Sciatic nerve (tissue), 2 donors: ENCODE results near the gene CPLANE2. TPM values are rescaled to one million over a fixed set of nuclear protein-coding genes. Genes with fewer than 3 reads are reported as not detected.
A peak's percentile ranks its signal among the peaks of the same experiment; 100 is the strongest.
"Not testable (repeated sequence)": the region's sequence is repeated elsewhere in the genome, so short reads cannot be mapped to it uniquely, and the experiment has no call there.

Experiments used
- ATAC-seq: fragments of 200-7000 bp; cut with Tn5 transposase; one replicate; pipeline ENCODE4 v1.9.1; 2020; ENCODE audit warnings: mild to moderate bottlenecking, moderate library complexity
- DNase-seq: peaks from one replicate; pipeline ENCODE4 v3.0.0-alpha.2; 2020; ENCODE audit warnings: low spot score
- intact Hi-C: fragments of 100-400 bp; cut with DNase I; formaldehyde crosslinking; loops from one replicate; pipeline ENCODE4 v1.14.2; 2022
- total RNA-seq: library from RNA; stranded (reverse); fragmentation: NEBNext Ultra II Directional; extraction: Animal tissue kit (Norgen Biotek cat#: 25700); gene quantifications from one replicate; pipeline ENCODE4 v1.2.1, GENCODE V29; 2021
- donor health status: DM: no; HTN: no; CAD: no.
- donor health status: DM: no; HTN: no; CAD: no.

Gene CPLANE2
- total RNA-seq, 1 donor from 2014 or later: 9.8 TPM

DNA sequence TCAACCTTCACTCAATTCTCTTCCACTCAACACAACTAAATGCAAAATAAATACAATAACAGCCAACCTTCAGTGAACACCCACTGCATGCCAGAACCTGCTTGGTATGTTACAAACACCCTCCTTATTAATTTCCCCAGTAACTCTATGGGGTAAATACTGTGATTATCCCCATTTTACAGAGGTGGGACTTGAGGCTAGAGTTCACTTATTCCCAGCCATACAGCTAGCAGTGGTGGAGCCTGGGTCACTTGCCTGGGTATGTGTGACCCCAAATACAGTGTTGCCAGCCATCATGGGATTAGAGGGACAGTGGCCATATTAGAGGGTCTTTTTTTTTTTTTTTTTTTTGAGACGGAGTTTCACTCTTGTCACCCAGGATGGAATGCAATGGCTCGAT lies 1.6 kb downstream of the CPLANE2 start:
- ATAC-seq (no peak), DNase-seq (no peak)
- intact Hi-C loops: no loop called here

DNA sequence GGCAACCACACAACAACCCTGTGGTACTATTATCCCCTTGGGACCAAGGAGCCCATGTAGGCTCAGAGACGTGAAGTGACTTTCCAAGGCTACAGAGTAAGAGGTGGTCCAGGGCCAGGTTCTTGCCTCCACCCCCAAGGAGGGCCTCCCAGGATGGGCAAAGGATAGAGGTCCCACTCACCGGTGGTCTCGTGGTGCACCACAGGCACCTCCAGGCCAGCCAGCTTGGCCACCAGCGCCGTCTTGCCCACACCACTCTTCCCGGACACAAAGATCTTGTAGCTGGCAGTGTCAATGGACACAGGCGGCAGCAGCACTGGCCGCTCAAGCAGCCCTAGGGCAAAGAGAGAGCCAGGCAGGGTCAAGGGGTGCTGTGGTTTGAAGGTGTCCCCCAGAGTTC lies 3.6 kb downstream of the CPLANE2 start:
- intact Hi-C loops: no loop called here
- DNase-seq (no peak), ATAC-seq (no peak)

DNA sequence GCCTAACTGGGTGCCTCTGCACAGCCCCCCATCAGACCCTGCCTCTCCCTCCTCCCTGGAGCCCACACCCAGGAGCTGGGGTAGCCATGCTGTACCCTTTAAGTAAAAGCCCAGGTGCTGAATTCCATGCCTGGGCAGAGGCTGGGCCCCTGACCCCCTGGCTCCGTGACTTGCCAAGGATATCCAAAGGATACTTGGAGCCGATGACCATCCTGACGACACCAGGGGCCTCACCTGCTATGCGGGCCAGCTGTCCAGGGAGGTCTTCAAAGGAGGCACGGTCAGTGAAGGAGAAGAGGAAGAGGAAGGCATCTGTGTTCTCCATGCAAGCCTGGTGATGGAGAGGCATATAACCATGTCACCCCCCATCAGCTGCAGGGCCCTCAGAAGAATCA lies 4.7 kb downstream of the CPLANE2 start:
- intact Hi-C loops: no loop called here
- DNase-seq (no peak), ATAC-seq (no peak)

DNA sequence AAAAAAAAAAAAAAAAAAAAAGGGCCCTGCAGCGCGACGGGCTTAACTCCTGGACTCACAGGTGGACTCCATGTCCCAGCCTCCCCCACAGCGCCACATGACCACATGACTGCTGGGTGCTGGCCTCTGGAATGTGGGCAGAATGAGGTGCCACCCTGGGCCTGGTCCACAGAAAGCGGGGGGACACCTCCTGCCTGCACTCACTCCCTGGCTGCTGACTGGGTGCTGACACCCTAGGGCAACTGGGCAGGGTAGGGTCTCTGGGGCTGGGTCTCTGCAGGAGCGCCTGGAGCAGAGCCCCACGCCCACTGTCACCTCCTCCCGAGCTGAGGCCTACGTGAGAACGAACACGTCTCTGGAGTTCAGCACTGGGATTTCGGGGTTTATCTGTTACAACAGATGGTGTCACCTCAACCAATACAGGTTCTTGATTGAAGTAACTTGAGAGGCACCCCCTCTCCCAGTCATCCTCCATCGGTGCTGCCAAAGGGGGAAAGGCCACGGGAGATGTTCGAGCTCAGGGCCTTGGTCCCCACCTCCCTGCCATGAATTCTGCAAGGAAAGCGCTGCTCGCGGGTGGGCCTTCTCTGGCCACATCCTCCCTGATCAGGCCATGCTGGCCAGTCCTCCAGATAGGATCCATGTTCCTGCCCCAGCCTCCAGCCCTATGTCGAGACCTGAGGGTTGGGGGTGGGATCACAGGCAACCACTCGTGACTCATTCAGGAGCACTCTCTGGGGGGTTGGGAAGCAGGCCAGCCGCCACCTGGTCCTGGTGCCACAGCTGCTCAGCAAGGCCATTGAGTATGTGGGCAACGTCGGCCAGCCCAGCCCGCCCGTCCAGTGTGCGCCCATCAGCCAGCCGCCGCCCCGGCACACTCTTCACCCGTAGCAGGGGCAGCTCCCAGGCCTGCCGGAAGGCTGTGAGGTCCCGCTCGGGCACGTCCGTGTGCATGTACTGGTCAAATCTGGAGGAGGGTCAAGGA lies 5.4 kb downstream of the CPLANE2 start:
- intact Hi-C loops: no loop called here
- DNase-seq: no peak
- ATAC-seq: no peak

DNA sequence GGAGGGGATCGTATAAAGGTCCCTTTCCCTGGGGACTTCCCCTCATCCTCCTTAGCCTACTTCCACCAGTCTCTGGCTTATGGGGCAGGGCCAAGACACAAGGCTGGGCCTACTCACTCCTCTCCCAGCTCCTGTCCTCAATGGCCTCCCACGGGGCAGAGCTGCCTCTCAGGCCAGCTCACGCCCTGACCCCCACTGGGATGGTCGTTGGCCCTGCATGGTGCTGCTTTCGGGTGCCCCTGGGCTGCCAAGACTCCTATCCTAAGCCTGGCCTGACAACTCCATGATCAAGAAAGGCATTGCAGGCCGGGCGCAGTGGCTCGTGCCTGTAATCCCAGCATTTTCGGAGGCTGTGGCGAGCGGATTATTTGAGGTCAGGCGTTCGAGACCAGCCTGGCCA lies 6.2 kb downstream of the CPLANE2 start:
- DNase-seq (no peak), ATAC-seq (no peak)
- intact Hi-C loops: no loop called here

DNA sequence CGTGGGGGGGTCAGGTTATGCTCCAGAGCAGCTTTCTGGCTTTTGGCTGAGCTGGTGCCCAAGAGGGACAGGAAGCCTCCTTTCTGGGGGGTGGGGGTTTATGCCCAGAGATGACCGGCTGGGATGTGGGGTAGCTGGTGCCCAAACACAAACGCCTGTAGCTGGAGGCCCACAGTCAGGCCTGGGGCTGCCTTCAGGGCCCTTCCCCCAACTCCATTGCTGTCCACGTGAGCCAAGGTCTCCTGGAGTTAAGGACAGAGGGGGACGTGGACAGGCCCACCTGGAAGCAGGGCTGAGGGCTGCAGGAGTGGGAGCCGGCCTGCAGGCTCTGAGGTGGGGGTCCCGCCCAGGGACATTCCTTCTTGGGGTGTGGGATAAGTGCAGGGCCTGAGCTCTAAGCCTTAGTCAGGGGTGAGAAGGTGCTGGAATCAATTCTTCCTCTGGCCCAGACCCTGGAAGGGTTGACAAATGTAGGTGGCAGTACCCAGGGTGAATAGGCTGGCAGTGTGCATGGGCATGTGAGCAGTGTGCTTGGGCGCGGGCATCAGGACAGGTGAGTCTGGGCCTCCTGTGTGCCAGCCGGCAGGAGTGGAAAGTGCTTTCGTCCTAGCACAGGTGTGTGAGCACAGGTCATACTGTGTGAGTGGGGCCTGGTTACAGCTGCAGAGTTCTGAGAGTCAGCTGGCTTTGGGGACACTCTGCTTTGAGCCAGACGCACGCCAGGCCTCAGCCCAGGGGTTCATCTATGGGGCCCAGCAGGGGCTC lies 6.8 kb downstream of the CPLANE2 start:
- intact Hi-C loops: no loop called here
- DNase-seq (no peak), ATAC-seq (no peak)

DNA sequence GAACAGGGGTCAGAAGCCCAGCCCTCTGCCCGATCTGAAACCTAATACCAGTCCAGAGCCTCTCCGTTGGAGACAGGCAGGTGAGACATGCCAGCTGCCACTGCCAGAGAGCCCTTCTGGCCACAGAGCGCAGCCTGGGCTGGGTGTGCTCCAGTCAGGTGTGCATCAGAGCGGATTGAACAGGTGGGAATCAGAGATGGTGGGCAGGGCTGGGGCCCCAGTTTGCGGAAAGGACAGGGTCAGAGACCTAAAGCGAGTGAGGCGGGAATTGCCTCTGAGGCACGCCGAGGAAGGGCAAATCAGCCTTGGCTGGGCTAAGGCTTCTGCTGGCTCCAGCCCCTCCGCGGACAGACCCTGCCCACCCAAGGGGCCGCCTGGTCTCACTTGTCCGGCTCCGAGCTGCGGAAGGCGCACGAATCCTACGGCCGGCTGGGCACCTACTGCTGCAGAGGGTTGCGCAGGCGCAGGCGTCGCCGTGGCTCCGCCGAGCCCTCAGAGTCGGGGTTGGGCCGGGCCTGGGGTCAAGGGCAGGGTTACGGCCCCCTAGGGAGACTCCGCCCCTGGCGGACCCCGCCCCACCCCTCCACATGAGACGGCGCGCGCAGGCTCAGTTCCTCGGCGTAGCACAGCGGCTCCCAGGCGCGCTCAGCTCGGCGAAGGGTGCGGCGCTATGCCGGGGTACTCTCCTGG lies 10.3 kb downstream of the CPLANE2 start:
- DNase-seq: peak; percentile 76
- intact Hi-C loops: no loop called here
- ATAC-seq: peak; percentile 88

DNA sequence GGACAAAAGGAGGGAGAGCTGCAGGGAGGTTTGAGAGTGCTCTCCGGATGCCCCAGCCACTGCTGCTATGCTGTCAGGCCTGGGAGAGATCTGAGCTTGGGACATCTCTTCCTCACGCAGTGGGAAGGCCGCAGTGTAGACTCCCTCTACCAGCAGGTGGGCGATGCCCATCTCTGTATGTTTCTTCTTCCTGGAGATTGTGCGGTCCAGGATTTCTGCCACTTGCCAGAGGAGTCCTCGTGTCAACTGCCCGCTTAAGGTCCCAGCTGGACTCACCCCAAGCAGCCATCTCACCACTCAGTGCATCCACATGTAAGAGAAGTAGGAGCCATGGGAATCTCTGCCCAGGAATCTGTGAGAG lies 10.9 kb downstream of the CPLANE2 start:
- intact Hi-C loops: no loop called here
- ATAC-seq (no peak), DNase-seq (no peak)

DNA sequence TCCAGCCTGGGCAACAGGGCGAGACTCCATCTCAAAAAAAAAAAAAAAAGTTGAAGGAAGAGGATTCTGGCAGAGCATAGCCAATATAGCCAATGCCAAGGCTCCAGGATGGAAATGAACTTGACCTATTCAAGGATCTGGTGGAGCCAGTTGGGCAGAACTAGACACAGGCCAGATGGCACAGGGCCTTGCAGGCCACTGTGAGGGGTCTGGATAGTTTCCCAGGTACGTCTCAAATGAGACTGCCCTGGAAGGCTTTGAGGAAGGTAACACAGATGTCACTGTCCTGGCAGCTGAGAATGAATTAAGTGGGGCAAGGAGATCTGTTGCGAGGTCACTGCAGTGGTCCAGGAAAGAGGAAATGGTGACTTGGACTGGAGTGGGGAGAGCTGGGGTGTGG lies 12.5 kb downstream of the CPLANE2 start:
- no peak for ATAC-seq
- intact Hi-C loops: no loop called here
- no peak for DNase-seq

DNA sequence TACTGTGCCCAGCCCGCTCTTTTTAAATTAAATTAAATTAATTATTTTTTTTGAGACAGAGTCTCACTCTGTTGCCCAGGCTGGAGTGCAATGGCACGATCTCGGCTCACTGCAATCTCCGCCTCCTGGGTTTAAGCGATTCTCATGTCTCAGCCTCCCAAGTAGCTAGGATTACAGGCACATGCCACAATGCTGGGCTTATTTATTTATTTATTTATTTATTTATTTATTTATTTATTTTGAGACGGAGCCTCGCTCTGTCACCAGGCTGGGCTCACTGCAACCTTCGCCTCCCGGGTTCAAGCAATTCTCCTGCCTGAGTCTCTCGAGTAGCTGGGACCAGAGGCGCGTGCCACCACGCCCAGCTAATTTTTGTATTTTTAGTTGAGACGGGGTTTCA lies 14.3 kb downstream of the CPLANE2 start:
- ATAC-seq, intact Hi-C loops, DNase-seq: not testable (repeated sequence)

DNA sequence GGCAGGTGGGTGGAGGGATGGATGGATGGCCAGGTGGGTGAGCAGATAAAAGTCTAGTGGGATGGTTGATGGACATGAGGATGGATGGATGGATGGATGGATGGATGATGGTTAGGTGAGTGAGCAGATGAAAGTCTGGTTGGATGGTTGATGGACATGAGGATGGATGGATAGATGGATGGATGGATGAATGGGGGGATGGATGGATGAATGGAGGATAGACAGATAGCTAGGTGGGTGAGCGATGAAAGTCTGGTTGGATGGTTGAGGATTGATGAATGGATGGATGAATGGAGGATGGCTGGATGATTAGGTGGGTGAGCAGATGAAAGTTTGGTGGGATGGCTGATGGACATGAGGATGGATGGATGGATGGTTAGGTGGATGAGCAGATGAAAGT lies 15.5 kb downstream of the CPLANE2 start:
- DNase-seq (no peak), ATAC-seq (no peak)
- intact Hi-C loops: no loop called here

DNA sequence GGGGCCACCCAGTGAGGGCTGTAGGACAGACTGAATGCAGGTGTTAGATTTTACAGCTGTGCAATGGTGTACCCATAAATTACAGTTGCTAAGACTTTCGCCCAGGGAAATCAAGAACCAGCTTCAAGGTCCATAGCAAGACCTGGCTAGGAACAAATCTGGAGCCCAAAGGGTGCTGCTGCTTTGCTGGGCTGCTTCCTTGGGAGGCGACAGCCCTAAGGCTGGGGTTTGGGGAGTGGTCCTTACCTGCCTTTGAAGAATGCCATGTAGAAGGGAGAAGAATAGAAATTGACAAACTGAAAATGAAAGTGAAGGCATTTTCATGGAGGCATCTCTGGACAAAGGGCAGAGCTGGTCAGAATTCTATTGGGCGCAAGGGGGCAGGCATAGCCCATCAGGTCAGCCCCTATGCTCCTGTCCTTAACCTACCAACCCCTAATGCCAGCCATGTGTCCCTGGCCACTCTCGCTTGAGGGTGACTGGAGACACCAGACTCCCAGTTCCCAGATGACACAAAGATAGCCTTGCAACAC lies 16.9 kb downstream of the CPLANE2 start:
- intact Hi-C loops: no loop called here
- no peak for ATAC-seq

DNA sequence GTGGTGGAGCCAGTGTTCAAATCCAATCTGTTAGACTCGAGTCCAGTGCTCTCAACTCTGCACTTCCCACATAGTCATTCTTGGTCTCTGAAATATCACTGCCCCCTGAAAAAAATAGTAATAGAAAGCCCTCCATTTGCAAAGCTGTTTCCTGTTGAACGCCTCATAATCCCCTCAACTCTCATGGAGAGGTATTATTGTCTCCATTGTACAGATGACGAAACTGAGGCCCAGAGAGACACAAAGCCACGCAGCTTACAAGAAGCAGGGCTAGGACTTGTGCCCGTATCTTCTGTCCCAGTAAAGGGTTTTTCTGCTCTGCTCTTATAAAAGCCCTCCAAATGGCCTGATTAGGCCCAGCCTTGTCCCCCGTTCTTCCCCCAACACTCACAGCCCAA lies 18.3 kb downstream of the CPLANE2 start:
- intact Hi-C loops: no loop called here
- no peak for ATAC-seq

More for the DNA sequence above, 16.9 kb downstream of the CPLANE2 start:
- no peak for DNase-seq

DNA sequence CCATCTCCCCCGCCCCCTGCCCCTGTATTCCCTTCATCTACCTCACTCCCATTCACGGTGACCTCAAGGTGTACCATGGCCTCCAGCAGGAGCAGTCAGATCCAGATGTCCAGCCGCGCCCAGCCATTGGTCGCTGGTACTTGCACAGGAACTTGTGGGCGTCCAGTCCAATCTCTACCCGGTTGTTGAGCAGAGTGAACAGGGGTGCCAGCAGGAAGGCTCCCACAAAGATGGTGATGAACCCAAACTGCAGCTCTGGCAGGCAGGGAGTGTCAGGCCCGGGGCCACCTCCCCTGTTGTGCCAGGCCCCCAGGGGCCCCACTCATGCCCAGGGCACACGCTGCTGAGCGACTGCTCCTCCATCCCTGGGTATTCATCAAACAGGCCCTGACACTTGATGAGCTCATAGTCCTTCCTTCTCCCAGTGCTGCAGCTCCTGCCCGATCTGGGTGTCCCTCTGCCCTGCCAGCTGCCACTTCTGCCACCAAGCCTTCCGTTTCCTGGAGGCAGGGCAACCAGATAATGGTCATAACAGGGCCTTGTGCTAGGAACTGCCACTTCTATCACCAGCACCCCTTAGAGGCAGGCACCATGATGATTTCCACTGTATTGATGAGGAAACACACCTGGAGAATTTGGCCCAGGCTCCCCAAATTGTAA lies 18.8 kb downstream of the CPLANE2 start:
- ATAC-seq: no peak
- no peak for DNase-seq
- intact Hi-C loops: no loop called here

More for the DNA sequence above, 18.3 kb downstream of the CPLANE2 start:
- no peak for DNase-seq

DNA sequence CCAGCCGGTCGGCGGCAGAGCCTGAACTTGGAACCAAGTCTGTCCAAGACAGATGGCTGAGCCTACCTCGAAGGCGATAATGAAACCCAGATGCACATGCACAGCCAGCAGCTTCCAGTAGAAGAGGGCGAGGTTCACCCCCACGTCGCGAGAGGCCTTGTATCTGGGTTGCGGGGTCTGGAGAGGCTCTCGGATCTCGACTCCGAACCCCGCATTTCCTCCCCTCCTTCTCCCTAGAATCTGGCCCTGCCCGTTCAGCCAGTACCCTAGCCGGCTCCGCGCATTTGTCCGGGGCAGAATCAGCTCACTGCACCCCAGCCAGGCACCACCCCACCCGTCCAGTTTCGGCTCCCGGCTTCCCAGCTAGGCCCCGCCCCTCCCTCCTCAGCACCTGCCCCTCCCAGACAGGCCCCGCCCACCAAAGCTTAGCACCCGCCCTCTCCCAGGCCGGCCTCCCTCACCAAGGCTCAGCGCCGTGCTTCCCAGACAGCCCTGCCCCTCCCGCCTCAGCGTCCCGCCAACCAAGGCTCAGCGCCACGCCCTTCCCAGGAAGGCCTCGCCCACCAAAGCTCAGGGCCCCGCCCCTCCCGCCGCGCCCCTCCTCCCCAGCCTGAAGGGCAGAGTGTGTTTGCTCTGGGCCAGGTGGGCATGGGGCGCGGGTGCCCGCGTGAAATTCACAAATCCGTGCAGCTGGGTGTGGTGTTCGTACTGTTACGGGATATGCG lies 19.8 kb downstream of the CPLANE2 start:
- DNase-seq (peak; percentile 99), ATAC-seq (peak; percentile 98)
- intact Hi-C loops: no loop called here

DNA sequence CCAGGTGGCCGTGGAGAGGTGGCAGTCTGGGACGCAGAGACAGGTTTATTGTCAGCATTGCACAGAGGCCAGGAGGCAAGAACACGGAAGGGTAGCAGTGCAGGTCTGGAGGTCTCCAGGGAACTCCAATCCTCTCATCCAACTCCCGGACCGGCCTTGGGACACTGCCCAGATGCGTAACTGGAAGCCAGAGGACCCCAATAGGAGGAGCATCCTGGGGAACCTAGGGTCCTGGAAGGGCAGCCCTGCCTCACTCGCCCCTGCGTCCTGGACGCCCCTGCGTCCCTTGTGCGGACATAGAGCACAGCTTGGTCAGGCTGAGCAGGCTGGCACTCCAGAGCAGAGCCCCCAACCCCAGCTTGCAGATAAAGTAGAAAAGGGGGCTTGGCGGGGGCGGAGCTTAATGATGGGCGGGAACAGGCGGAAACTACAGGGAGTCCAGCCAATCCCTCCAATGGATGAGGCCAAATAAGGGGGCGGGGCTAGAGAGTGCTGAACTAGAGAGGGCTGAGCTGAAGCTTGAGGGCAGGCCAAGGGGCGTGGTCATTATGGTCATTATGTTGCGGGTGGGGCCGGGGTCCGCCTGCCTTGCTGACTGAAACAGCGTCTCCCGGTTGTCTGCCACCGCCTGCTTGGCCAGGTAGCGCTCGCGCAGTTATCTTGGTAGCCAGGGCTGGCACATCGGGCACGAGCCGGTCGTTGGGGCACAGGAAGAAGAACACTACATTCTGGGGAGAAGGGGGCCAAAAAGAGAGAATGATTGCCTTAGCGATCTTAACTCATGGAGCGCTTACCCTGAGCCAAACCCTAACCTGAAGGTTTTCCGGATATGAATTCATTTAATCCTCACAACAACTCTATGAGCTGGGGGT lies 20.9 kb downstream of the CPLANE2 start:
- ATAC-seq: peak; percentile 65

DNA sequence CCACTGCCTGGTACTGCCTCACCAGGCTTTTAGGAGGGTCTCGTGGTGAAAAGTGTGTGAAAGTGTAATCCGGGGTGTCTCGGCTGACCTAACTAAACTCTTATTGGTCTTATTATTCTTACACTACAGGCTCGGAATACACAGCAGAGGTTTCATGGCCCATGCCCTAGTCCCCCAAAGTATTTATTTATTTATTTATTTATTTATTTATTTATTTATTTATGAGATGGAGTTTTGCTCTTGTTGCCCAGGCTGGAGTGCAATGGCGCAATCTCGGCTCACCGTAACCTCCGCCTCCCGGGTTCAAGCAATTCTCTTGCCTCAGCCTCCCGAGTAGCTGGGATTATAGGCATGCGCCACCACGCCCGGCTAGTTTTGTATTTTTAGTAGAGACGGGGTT lies 21.7 kb downstream of the CPLANE2 start:
- ATAC-seq, DNase-seq, intact Hi-C loops: not testable (repeated sequence)

More for the DNA sequence above, 20.9 kb downstream of the CPLANE2 start:
- DNase-seq: peak; percentile 92
- intact Hi-C loops: no loop called here
